GM12878 (cell line): Measurements from ENCODE around the gene TCF12. TPM values are rescaled to one million over a fixed set of nuclear protein-coding genes. Genes with fewer than 3 reads are reported as not detected.
A peak's percentile ranks its signal among the peaks of the same experiment; 100 is the strongest.

Source experiments
- ATAC-seq: fragments of 200-7000 bp; cut with Tn5 transposase; 3 replicates; pipeline ENCODE4 v1.9.1; 2020; ENCODE audit warnings: mild to moderate bottlenecking, moderate library complexity
- BruUV-seq: library from RNA; stranded (reverse); fragments of 400-500 nt; replicated peaks from 2 replicates; lab custom pipeline; 2021; lab: Mats Ljungman, UMichigan
- CTCF ChIA-PET: fragments of 300-600 bp; sonication (Branson Sonifier 250); formaldehyde crosslinking; extraction: SDS; loops from one replicate; lab custom pipeline; 2021; ENCODE audit warnings: inconsistent platforms; lab: Yijun Ruan, JAX
- POLR2A ChIA-PET: fragments of 350-600 bp; formaldehyde crosslinking; extraction: SDS; loops from one replicate; lab custom pipeline; 2021; ENCODE audit warnings: inconsistent platforms; lab: Charles Lee
- RAD21 ChIA-PET: fragments of 300-600 bp; sonication (Branson Sonifier 250); formaldehyde crosslinking; loops from one replicate; lab custom pipeline; 2023; ENCODE audit warnings: antibody characterized with exemption; ENCODE audit not compliant: unreplicated experiment; lab: Charles Lee
- SMC1A ChIA-PET: fragments of 300-600 bp; sonication (Branson Sonifier 250); formaldehyde crosslinking; loops from one replicate; lab custom pipeline; 2023; ENCODE audit not compliant: unreplicated experiment, uncharacterized antibody; lab: Charles Lee
- DNase-seq: peaks from one replicate; pipeline ENCODE4 v3.0.0-alpha.2; 2011; ENCODE audit warnings: low read depth, low spot score
- FAIRE-seq: peaks from 3 replicates; lab custom pipeline; 2011; peaks lifted over from hg19 to GRCh38; lab: Jason Lieb, UNC
- H2AFZ ChIP-seq: 2 replicates; pipeline ENCODE4 v1.6.0; 2011; ENCODE audit warnings: low read depth, low read length, control low read depth; ENCODE audit not compliant: control insufficient read depth
- H3K27ac ChIP-seq: 2 replicates; pipeline ENCODE4 v1.5.1; 2011; ENCODE audit warnings: control low read depth; ENCODE audit not compliant: control insufficient read depth, insufficient read depth
- H3K27me3 ChIP-seq, 2 experiments: replicated peaks in 1 of 2; 2 replicates each; pipeline versions ENCODE4 v1.6.0 to v1.6.1; 2011; ENCODE audit warnings: low read length in 1 of 2; ENCODE audit not compliant: control insufficient read depth in 2 of 2, insufficient read depth in 2 of 2
- H3K36me3 ChIP-seq, 2 experiments: 2 replicates each; pipeline ENCODE4 v1.5.1; 2011; ENCODE audit warnings: low read length in 1 of 2; ENCODE audit not compliant: control insufficient read depth in 2 of 2, insufficient read depth in 2 of 2
- H3K4me1 ChIP-seq: 2 replicates; pipeline ENCODE4 v1.6.1; 2011; ENCODE audit warnings: mild to moderate bottlenecking, low read length, moderate library complexity, mixed read lengths; ENCODE audit not compliant: control insufficient read depth, insufficient read depth
- H3K4me2 ChIP-seq: 2 replicates; pipeline ENCODE4 v1.6.0; 2011; ENCODE audit warnings: control low read depth; ENCODE audit not compliant: control insufficient read depth, insufficient read depth
- H3K4me3 ChIP-seq: fragments of 200-600 bp; sonication (generic); 2 replicates; pipeline ENCODE4 v1.5.1; 2016
- H3K79me2 ChIP-seq: 2 replicates; pipeline ENCODE4 v1.6.0; 2011; ENCODE audit warnings: low read length; ENCODE audit not compliant: control insufficient read depth, insufficient read depth
- H3K9ac ChIP-seq: 2 replicates; pipeline ENCODE4 v1.8.0; 2011; ENCODE audit warnings: low read length, control low read depth, mixed read lengths; ENCODE audit not compliant: control insufficient read depth, insufficient read depth
- H3K9me3 ChIP-seq: replicated peaks from 3 replicates; pipeline ENCODE4 v1.5.1; 2011; ENCODE audit warnings: mild to moderate bottlenecking, low read length; ENCODE audit not compliant: control insufficient read depth, insufficient read depth
- H4K20me1 ChIP-seq: 2 replicates; pipeline ENCODE4 v1.6.0; 2011; ENCODE audit not compliant: control insufficient read depth, insufficient read depth
- ATF7 ChIP-seq: fragments of 450-650 bp; IDR thresholded peaks from 2 replicates; pipeline ENCODE4 v1.6.1; 2016; ENCODE audit warnings: low read depth, mild to moderate bottlenecking
- BACH1 ChIP-seq: fragments of 450-650 bp; IDR thresholded peaks from 2 replicates; pipeline ENCODE4 v1.6.1; 2017; ENCODE audit warnings: mild to moderate bottlenecking, borderline replicate concordance
- BCL11A ChIP-seq: IDR thresholded peaks from 2 replicates; pipeline ENCODE4 v1.6.1; 2011; ENCODE audit warnings: low read depth, low read length
- BHLHE40 ChIP-seq, 2 experiments: fragments of 450-650 bp in 1 of 2; IDR thresholded peaks; 2 replicates each; pipeline ENCODE4 v1.6.1; 2011 to 2017; ENCODE audit warnings: low read depth in 2 of 2, borderline replicate concordance in 1 of 2, improper control_type of control experiment in 1 of 2, low read length in 1 of 2, mild to moderate bottlenecking in 1 of 2
- EP300 ChIP-seq, 2 experiments: fragments of 150-350 bp in 1 of 2; IDR thresholded peaks; 2 replicates each; pipeline ENCODE4 v1.6.1; 2011 to 2012; ENCODE audit warnings: low read depth in 2 of 2, low read length in 2 of 2, borderline replicate concordance in 1 of 2, improper control_type of control experiment in 1 of 2, inconsistent platforms in 1 of 2; ENCODE audit not compliant: control insufficient read depth in 1 of 2
- EZH2 ChIP-seq: IDR thresholded peaks from 2 replicates; pipeline ENCODE4 v1.6.1; 2012; ENCODE audit warnings: low read depth, mild to moderate bottlenecking, control low read depth, inconsistent platforms, low read length, borderline replicate concordance; ENCODE audit not compliant: control insufficient read depth
- IKZF1 ChIP-seq: fragments of 450-650 bp; conservative IDR thresholded peaks from 2 replicates; pipeline ENCODE4 v1.6.1; 2017; ENCODE audit warnings: antibody characterized with exemption, mild to moderate bottlenecking
- JUNB ChIP-seq: IDR thresholded peaks from 2 replicates; pipeline ENCODE4 v1.6.1; 2016; ENCODE audit warnings: antibody characterized with exemption, mild to moderate bottlenecking
- MEF2A ChIP-seq: IDR thresholded peaks from 2 replicates; pipeline ENCODE4 v1.6.1; 2011; ENCODE audit warnings: low read depth, mild to moderate bottlenecking, low read length, moderate library complexity; ENCODE audit not compliant: insufficient read depth
- MTA2 ChIP-seq: fragments of 450-650 bp; IDR thresholded peaks from 2 replicates; pipeline ENCODE4 v1.6.1; 2016; ENCODE audit warnings: low read depth, mild to moderate bottlenecking, moderate library complexity
- NFIC ChIP-seq: IDR thresholded peaks from 2 replicates; pipeline ENCODE4 v1.6.1; 2012; ENCODE audit warnings: low read depth, mild to moderate bottlenecking, inconsistent platforms, low read length, moderate library complexity
- NR2F1 ChIP-seq: fragments of 450-650 bp; conservative IDR thresholded peaks from 2 replicates; pipeline ENCODE4 v1.6.1; 2017; ENCODE audit warnings: mild to moderate bottlenecking
- POU2F2 ChIP-seq: IDR thresholded peaks from 3 replicates; pipeline ENCODE4 v1.6.1; 2011; ENCODE audit warnings: low read depth, mild to moderate bottlenecking, low read length, borderline replicate concordance
- RCOR1 ChIP-seq: conservative IDR thresholded peaks from 2 replicates; pipeline ENCODE4 v1.6.1; 2012; ENCODE audit warnings: low read depth, low read length, improper control_type of control experiment
- SIN3A ChIP-seq: IDR thresholded peaks from 2 replicates; pipeline ENCODE4 v1.6.1; 2012; ENCODE audit warnings: low read depth, low read length, improper control_type of control experiment
- SPI1 ChIP-seq: IDR thresholded peaks from 2 replicates; pipeline ENCODE4 v1.6.1; 2011; ENCODE audit warnings: low read depth, mild to moderate bottlenecking, low read length, moderate library complexity, borderline replicate concordance; ENCODE audit not compliant: insufficient read depth
- SREBF1 ChIP-seq: IDR thresholded peaks from 2 replicates; pipeline ENCODE4 v1.6.1; 2012; ENCODE audit warnings: mild to moderate bottlenecking, low read length
- ZNF207 ChIP-seq: fragments of 450-650 bp; IDR thresholded peaks from 2 replicates; pipeline ENCODE4 v1.6.1; 2014; ENCODE audit warnings: antibody characterized with exemption, mild to moderate bottlenecking, borderline replicate concordance
- ZNF217 ChIP-seq: fragments of 450-650 bp; IDR thresholded peaks from 2 replicates; pipeline ENCODE4 v1.6.1; 2017; ENCODE audit warnings: antibody characterized with exemption, mild to moderate bottlenecking
- WGBS: methylation state at CpG from one replicate; pipeline ENCODE4 v1.1.6; 2016; ENCODE audit warnings: low lambda C conversion rate; ENCODE audit not compliant: insufficient replicate concordance, insufficient coverage; ENCODE audit errors: missing lambda C conversion rate; 5-methylcytosine and 5-hydroxymethylcytosine counted together
- in situ Hi-C: fragments of 300-500 bp; cut with MboI; formaldehyde crosslinking; loops from 9 replicates; pipeline ENCODE4 v1.14.3; 2018; ENCODE audit warnings: mixed read lengths
- intact Hi-C: fragments of 100-400 bp; cut with micrococcal nuclease; formaldehyde crosslinking; loops from one replicate; pipeline ENCODE4 v1.14.2; 2022; ENCODE audit not compliant: unreplicated experiment
- polyA plus RNA-seq, 11 experiments: library from polyadenylated mRNA; depleted of rRNA in 4 of 11; unstranded in 6 of 11; stranded (reverse) in 5 of 11; fragments of >200 nt; fragmentation: Nextera tagmentation in 4 of 11; fragmentation: Illumina TruSeq in 1 of 11; extraction: Ambion mirVana in 4 of 11; extraction: Trizol in 1 of 11; gene quantifications; 1 replicate in 1 of 11; 2 replicates in 10 of 11; pipeline versions ENCODE4 v1.2.1 to v1.2.3, GENCODE V29; 2011 to 2016; ENCODE audit warnings: inconsistent platforms in 2 of 11, missing spikeins in 2 of 11, low read depth in 1 of 11
- total RNA-seq, 4 experiments: library from RNA; depleted of rRNA in 3 of 4; stranded (reverse); fragments of >200 nt in 3 of 4; fragmentation: Illumina TruSeq in 1 of 4; extraction: Trizol in 1 of 4; gene quantifications; 2 replicates each; pipeline versions ENCODE4 v1.2.1 to v1.2.3, GENCODE V29; 2013 to 2021
- TF ChIP-seq, protein P1 (sequence below): fragments of 450-650 bp; IDR thresholded peaks from 2 replicates; pipeline ENCODE4 v1.6.1; 2017; ENCODE audit warnings: mild to moderate bottlenecking, low read depth, inconsistent platforms; ENCODE audit not compliant: poor library complexity, severe bottlenecking
- TF ChIP-seq, protein P2 (sequence below): fragments of 450-650 bp; IDR thresholded peaks from 2 replicates; pipeline ENCODE4 v1.6.1; 2018; ENCODE audit warnings: borderline replicate concordance, mild to moderate bottlenecking; ENCODE audit not compliant: partially characterized antibody

TCF12 gene
- total and polyA plus RNA-seq, 10 of the 15 experiments (the other 5 are each of a cell fraction or from before 2014, with no cell fraction given), result 8.2 to 70.9 (median 49.5) TPM

DNA sequence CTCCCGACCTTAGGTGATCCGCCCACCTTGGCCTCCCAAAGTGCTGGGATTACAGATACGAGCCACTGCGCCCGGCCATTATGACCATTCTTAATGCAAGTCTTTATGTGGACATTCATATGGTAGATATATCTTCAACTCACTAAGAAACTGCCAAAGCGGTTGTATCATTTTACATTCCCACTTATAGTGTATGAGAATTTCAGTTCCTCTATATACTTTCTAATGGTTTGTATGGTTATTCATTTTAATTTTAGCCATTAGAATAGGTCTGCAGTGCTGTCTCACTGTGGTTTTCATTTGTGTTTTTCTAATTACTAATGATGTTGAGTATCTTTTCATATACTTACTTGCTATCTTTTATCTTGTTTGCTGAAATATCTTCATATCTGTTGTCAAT, 32.5 kb downstream of the TCF12 start:
- H3K9me3 ChIP-seq, result peaks cover 1% of the 10 kb centered on the region
- RAD21 ChIA-PET, result no interaction called here
- peaks cover 15% of the 10 kb centered on the region for H3K4me1 ChIP-seq
- H4K20me1 ChIP-seq, result no peaks in the 10 kb centered on the region
- 11% methylated on average over 6 of the region's 6 CpGs for WGBS
- no TSS peak for BruUV-seq
- peak overlapping the region; percentile 4 for H3K27ac ChIP-seq
- in situ Hi-C loops, result no loop called here
- CTCF ChIA-PET, result no interaction called here
- FAIRE-seq (peak; percentile 77), DNase-seq (peak; percentile 55), ATAC-seq (peak; percentile 99)
- H3K4me3 ChIP-seq, result peak overlapping the region; percentile 8; the same call in 1 of the 2 replicates
- SMC1A ChIA-PET, result no interaction called here
- H2AFZ ChIP-seq, result no peak overlapping the region
- H3K79me2 ChIP-seq, result peaks cover 32% of the 10 kb centered on the region
- POLR2A ChIA-PET, result no interaction called here
- H3K9ac ChIP-seq, result no peak overlapping the region
- H3K27me3 ChIP-seq, result no peaks in the 10 kb centered on the region
- H3K4me2 ChIP-seq, result peak overlapping the region; percentile 66; the same call in 1 of the 2 replicates
- intact Hi-C loops, result no loop called here
- H3K36me3 ChIP-seq, result no peaks in the 10 kb centered on the region; a peak in 1 of 4 replicates
- TF ChIP-seq, protein P1, sequence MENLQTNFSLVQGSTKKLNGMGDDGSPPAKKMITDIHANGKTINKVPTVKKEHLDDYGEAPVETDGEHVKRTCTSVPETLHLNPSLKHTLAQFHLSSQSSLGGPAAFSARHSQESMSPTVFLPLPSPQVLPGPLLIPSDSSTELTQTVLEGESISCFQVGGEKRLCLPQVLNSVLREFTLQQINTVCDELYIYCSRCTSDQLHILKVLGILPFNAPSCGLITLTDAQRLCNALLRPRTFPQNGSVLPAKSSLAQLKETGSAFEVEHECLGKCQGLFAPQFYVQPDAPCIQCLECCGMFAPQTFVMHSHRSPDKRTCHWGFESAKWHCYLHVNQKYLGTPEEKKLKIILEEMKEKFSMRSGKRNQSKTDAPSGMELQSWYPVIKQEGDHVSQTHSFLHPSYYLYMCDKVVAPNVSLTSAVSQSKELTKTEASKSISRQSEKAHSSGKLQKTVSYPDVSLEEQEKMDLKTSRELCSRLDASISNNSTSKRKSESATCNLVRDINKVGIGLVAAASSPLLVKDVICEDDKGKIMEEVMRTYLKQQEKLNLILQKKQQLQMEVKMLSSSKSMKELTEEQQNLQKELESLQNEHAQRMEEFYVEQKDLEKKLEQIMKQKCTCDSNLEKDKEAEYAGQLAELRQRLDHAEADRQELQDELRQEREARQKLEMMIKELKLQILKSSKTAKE, result peak; percentile 70
- TF ChIP-seq RCOR1, result 0 out of 2 replicates have a peak, but pooled peaks have one; percentile 57
- peak; percentile 49; the same call in 1 of the 2 replicates for TF ChIP-seq IKZF1
- TF ChIP-seq BACH1, result peak; percentile 40; the same call in 1 of the 2 replicates
- TF ChIP-seq ATF7, result peak; percentile 67
- peak; percentile 44 for TF ChIP-seq NR2F1
- TF ChIP-seq BHLHE40 (IDR thresholded peaks at IDR 0.05; ENCODE audit: borderline replicate concordance in 1 of 2, low read depth in 2 of 2, low read length in 1 of 2), result peak; percentile 26 to 57; a peak in 1 of 4 replicates
- TF ChIP-seq SIN3A, result no peak
- 0 out of 3 replicates have a peak, but pooled peaks have one; percentile 20 for TF ChIP-seq POU2F2
- TF ChIP-seq EP300 (IDR thresholded peaks at IDR 0.05; ENCODE audit: borderline replicate concordance in 1 of 2, control insufficient read depth in 1 of 2, low read depth in 2 of 2, low read length in 2 of 2), result peak; percentile 60 to 72; a peak in 2 of 4 replicates
- peak; percentile 90 for TF ChIP-seq NFIC
- peak; percentile 79 for TF ChIP-seq MEF2A
- peak; percentile 68; the same call in 1 of the 2 replicates for TF ChIP-seq ZNF217
- TF ChIP-seq EZH2, result no peak
- TF ChIP-seq JUNB, result peak; percentile 68
- peak; percentile 59; the same call in 1 of the 2 replicates for TF ChIP-seq BCL11A
- TF ChIP-seq MTA2, result peak; percentile 97
- TF ChIP-seq SREBF1, result 0 out of 2 replicates have a peak, but pooled peaks have one; percentile 25
- TF ChIP-seq SPI1, result peak; percentile 91
- TF ChIP-seq, protein P2, sequence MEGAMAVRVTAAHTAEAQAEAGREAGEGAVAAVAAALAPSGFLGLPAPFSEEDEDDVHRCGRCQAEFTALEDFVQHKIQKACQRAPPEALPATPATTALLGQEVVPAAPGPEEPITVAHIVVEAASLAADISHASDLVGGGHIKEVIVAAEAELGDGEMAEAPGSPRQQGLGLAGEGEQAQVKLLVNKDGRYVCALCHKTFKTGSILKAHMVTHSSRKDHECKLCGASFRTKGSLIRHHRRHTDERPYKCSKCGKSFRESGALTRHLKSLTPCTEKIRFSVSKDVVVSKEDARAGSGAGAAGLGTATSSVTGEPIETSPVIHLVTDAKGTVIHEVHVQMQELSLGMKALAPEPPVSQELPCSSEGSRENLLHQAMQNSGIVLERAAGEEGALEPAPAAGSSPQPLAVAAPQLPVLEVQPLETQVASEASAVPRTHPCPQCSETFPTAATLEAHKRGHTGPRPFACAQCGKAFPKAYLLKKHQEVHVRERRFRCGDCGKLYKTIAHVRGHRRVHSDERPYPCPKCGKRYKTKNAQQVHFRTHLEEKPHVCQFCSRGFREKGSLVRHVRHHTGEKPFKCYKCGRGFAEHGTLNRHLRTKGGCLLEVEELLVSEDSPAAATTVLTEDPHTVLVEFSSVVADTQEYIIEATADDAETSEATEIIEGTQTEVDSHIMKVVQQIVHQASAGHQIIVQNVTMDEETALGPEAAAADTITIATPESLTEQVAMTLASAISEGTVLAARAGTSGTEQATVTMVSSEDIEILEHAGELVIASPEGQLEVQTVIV, result no peak
- no peak for TF ChIP-seq ZNF207
